NOMO-1 treated with DMSO at 0.1 percent for 48 hours (cell line): Measurements from ENCODE around the gene TRAPPC11.

Experiments used
- DNase-seq: peaks from one replicate; lab custom pipeline; 2025; ENCODE audit not compliant: unreplicated experiment; lab: John Stamatoyannopoulos, UW

Gene TRAPPC11

DNA sequence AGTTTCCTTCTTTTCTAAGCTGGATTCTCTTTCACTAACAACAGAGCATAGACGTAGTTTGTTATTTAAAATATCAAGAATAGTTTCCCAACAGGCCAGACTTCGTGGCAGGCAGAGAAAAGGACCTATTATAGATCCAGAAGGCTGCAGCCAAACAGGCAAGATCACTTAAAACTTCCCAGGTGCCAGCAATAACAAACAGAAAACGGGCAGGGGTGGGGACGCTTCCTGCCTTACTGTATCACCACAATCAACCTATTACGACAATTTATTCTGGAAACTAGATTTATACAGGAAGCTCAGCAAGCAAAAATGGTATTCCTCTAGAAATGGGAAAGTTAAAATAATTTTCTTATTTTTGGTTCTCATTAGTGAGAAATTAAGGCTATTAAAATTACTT is 22.2 kb upstream of the TRAPPC11 start:
- no peak for DNase-seq

DNA sequence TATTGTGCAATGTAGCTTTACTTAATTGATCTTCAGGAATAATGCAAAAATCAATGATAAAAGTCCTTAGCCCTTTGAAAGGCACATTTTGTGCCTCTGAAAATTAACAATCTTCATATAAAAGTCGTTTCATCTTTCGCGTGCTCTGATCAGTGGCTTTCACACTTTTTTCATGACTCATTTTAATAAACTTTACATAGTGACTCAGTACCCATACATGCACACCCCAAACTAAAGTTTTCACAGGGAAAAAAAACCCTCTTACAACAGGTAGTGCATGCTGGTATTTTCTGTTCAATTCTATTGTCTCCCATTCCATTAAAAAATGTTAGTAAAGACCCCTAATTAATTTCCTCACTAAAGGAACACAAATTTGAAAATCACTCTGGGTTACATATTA is 21.6 kb upstream of the TRAPPC11 start:
- no peak for DNase-seq

DNA sequence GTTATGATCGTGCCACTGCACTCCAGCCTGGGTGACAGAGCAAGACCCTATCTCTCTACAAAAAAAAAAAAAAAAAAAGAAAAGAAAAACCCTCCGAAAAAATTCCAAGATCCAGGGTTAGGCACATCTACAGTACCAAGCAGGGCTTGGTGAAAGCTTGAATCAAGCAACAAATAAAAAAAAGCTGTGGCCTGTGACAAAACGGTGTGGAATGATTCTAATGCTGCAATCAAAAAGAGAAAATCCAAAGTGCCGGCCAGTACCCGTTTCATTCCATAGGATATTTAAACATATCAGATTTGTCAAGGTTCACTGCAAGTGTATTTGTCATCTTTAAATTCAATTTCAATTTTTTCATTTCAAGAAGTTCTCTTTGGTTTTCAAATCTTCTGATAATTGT is 20.7 kb upstream of the TRAPPC11 start:
- no peak for DNase-seq

DNA sequence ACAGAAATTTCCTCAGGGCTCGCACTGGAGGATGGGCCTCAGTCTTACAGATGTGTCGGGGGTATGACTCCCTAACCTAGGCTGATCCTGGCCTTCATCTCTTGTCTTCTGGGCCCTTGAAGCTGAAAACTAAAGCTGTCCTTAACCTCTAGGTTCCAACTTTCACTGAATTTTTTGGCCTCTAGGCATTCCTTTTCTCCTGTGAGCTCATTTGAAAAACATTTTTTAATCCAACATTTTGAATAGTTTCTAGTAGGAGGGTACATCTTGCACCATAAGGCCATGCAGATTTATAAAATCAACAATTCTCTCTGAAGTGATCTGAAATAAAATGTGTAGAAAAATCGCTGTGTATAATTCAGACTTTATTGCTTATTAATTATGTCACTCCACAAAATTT is 19.8 kb upstream of the TRAPPC11 start:
- DNase-seq, result no peak

DNA sequence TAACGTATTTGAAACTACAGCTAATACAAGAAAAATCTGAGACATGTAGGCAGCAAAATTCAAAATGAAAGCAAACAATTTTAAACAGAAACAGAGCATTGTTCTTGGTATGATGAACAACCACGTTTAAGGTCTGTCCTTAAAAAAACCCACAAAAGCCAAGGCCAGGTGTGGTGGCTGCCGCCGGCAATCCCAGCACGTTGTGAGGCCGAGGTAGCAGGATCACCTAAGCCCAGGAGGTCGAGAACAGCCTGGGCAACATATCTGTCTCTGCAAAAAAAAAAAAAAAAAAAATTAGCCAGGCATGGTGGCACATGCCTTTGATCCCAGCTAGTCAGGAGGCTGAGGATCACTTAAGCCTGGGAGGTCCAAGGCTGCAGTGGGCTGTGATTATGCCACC is 13.8 kb upstream of the TRAPPC11 start:
- DNase-seq, result no peak

DNA sequence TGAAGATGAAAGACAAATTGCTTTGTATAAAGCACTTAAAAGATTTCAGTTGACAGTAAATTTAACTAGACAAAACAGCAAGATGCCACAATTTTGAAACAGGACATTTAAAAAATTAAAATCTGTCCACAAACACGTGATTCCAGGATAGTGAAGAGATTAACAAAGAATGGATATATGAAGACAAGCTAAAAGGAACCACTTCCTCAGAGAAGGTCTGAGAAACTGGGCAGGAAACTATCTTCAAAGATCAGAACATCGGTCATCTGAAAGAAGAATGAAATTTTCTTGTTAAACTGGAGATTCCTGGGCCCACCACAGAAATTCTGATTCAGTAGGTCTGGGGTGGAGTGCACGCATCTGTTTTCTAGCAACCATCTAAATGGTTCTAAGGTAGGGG is 1.5 kb upstream of the TRAPPC11 start:
- peak; percentile 41 for DNase-seq

DNA sequence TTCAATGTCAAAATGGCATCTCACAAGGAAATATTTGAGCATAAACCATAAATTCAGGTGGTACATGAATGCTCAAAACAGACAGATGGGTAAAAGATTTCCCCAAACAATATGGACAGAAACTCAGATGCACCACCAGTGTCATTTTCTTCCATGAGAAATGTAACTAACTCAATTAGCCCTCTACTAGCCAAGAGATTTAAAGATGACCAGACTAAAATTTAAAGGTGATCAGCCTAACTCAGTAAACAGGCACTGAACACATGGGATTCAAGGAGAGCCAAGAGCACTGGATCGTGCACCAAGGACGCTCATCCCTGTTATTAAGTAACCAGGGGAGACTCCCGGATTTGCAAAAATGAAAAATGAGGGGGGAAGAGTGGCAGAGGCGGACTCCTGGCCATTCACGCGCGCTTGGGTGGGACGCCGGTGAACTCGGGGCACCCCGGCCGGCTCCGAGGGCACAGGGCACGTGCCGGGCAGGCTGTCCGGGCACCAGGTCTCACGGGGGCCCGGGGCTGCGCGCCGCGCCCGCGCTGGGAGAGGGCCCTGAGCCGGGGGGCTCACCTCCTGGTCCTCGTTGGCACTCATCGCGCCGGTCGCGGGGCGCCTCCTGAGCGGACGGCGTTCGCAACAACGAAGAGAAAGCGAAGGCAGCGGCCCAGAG is 598 bp upstream of the TRAPPC11 start:
- no peak for DNase-seq

DNA sequence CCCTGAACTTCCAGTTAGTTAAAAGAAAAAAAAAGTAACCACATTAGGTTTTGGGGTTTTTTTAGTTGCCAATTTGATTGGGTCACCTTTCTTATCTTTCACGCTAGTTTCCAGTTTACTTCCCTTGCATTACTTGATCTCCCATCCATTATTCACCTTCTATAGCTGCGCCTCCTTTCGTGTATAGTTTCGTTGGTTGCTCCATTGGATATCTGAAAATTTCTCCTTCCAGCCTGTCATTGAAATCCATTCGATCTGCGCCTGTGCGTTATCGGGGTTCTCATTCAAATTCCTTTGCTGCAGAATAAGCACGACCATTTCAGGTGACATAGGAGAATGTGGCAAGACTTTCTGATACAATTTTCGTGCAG is 764 bp downstream of the TRAPPC11 start:
- DNase-seq, result no peak

DNA sequence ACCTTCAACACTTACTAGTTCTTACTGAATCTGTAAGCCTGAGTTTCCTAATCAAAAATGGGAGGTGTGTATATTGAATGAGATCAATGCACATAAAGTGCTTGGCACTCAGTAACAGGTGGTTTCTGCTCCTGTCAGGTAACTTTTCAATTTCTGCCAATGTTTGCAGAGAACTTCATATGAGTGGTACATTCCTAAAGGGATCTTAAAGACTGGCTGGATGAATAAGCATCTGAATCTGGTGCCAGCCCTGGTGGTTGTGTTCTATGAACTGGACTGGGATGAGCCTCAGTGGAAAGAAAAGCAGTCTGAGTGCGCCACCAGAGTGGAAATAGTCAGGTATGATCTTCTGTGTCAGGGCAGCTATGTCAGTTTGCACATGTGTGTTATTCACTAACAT is 7.0 kb downstream of the TRAPPC11 start:
- no peak for DNase-seq

DNA sequence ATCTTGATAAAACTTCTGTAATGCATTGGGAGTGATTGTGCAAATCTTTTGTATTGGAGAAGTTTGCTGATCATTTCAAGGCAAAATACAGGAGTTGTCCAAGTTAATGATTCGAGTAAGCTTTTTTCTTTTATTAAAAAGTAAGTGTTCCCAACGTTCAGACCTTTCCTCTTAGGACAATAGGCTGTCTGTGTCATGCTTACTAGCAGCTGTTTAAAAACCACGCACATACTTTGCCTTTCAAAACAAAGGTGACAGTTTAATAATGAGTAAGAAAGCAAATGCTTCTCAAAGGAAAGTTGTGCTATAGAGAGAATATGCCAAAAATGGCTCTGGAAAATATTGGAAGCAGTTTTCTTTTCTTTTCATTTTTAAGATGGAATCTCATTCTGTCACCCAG is 11.2 kb downstream of the TRAPPC11 start:
- no peak for DNase-seq

DNA sequence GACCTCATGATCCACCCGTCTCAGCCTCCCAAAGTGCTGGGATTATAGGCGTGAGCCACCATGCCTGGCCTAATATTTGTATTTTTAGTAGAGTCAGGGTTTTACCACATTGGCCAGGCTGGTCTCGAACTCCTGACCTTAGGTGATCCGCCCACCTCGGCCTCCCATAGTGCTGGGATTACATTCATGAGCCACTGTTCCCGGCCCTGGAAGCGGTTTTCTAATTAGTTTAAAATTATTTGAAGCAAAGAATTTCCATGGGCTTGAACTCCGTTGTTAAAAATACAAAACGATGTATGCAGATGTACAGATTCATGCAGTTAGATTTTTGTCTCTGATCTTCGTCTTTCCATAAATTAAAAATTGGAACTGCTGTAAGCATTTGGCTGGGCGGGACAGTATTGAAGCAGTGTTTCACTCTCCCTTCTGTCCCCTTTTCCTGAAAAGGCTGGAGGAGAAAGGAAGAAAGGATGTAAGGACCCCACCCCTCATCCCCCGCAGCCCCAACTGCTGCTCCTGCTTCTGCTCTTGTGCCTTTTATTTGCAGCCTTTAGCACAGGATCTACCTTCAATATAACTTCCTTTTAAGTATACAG is 12.0 kb downstream of the TRAPPC11 start:
- no peak for DNase-seq

DNA sequence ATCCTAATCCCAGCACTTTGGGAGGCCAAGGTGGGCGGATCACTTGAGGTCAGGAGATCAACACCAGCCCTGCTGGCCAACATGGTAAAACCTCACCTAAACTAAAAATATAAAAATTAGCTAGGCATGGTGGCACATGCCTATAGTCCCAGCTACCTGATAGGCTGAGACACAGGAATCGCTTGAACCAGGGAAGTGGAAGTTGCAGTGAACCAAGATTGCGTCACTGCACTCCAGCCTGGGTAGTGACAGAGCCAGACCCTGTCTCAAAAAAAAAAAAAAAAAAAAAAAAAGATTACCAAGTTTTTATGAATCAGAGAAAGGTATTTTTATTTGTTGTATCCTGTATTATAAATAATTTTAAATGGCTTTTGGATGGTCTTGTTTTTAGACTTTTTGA is 15.1 kb downstream of the TRAPPC11 start:
- DNase-seq, result peak; percentile 50

DNA sequence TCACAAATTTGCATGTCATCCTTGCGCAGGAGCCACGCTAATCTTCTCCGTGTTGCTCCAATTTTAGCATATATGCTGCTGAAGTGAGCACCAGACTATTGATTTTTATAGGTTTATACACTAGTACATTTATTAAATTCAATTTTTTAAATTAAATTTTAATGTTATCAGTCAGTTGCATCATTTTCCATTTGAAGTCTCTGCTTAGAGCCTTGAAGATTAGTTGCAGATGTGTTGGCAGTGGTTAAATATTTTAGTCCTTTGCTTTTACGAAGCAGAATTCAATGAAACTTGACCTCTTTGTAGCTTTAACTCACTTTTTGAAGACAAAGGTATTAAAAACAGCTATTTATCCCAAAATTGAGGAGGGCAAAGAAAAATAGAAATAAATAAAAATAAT is 16.5 kb downstream of the TRAPPC11 start:
- no peak for DNase-seq

DNA sequence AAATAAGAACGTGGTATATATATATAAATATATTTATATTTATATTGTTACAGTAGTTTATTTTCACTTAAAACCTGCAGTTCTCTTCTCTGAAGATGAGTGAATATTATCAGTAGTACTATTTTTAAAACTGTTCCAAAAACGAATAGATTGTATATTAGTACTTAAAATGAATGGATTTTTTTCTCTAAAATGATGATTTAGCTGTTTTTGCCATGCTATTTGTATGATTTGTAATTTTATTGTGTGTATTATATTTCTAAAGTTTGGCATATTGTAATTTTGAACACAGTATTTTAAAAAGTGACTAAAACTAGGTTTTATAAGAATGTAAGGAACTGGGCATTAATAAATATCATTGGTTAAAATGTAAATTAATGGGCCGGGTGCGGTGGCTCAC is 22.0 kb downstream of the TRAPPC11 start:
- no peak for DNase-seq

DNA sequence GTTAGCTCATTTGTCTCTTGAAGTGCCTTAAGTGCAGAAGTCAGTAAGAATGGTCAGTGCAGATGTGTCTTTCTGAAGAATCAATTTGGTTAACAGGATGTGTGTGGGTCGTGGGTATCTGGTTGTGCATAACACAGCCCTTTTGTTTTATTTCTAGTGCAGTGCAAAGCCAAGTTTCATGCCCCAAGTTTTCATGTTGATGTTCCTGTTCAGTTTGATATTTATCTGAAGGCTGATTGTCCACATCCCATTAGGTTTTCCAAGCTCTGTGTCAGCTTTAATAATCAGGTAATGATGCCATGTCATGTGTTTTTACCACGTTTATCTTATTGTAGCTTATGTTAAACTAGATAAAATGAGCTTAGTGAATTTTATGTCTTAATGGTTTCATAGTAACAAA is 27.4 kb downstream of the TRAPPC11 start:
- no peak for DNase-seq

DNA sequence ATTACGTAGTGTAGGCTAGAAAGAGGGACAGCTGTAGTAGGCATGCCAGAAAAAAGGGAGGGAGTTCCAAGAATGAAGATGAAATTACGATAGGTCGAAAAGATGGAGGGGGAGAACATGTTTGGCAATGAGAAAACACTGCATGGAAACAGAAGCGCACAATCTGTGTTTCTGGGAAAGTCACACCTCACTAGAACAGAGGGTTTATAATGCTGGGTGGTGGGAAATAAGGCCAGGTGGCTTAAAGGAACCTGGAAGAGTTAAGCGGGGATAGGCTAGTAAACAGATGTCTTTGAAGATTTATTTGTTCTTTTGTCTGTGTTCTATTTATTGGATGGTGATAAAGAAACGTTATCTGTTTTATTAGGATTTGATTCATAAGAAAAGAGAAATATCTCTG is 29.1 kb downstream of the TRAPPC11 start:
- DNase-seq, result no peak

DNA sequence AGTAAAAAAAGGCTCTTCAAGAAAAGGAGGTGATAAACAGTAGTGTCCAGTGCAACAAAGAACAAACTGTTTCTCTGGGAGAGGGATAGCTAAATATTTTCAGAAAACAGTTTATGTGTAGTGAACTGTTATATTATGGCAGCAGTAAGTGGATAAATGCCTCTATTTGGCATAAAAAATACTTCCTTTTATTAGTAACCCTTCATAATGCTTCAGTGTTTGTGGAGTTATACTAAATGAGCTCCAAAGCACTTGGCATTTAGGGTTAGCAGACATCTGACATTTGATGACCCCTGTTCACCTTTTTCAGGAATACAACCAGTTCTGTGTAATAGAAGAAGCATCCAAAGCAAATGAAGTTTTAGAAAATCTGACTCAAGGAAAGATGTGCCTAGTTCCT is 31.9 kb downstream of the TRAPPC11 start:
- no peak for DNase-seq

DNA sequence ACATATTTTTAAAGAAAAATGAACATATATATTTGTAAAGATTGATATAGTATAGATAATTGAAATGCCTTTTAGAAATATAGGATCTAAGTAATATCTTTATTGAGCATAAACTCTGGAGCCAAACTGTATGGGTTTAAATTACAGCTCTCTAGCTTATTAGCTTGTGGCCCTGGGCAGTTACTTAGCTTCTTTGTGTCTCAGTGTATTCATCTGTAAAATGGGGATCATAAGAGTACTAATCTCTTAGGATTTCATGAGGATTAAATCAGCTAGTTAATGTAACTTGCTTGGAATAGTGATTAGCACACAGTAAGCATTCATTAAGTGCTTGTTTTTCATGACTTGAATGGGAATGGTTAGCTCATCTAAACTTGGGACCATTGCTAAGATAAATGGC is 32.8 kb downstream of the TRAPPC11 start:
- DNase-seq, result no peak

DNA sequence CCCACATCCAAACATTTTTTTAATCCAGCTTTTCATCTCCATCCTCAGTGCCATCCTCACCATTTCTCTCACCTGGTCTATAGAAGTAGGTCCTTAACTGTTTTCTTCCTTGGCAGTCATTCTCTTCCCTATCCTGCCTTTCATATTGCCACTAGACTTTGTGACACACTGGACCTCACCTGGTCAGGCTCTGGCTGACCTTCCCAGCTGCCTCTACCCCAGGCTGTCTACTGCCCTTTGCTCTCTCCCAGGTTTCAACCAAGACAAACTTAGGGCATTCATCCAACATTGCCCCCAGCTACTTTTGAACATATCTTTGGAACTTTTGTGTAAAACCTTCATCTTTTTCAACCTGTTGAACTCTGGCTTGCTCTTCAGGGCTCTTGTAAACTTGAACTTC is 39.8 kb downstream of the TRAPPC11 start:
- DNase-seq, result no peak

DNA sequence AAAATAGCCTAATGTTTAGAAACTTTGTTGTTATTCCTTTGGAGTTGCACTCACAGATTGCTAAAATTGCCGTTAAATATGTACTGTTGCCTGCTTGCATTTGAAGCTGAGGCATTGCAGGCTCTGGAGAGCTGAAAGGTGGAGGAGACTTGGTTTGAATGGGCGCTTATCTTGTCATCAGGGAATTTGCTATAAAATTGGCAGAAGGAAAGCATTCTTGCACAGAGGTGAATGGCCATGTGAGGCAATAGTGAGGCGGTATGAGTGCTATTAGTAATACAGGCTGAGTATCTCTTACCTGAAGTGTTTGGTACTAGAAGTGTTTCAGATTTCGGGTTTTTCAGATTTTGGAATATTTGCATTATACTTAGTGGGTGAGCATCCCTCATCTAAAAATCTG is 41.3 kb downstream of the TRAPPC11 start:
- DNase-seq, result no peak

DNA sequence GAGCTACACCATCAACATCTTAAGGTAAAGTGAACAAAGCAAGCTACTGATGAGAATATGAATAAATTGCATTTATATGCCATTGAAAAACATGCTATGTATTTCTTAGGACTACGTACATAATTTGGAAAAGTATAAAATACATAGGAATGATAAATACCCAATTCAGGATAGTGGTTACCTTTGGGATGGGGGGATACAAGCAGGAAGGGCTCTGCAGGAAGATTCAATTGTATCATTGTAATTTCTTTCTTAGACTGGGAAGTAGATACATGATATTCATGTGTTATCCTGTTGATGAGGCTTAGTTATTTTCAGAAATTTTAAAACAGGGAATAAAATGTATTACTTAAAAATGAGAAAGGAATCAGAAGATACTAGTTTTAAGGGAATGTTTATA is 43.4 kb downstream of the TRAPPC11 start:
- DNase-seq, result no peak

DNA sequence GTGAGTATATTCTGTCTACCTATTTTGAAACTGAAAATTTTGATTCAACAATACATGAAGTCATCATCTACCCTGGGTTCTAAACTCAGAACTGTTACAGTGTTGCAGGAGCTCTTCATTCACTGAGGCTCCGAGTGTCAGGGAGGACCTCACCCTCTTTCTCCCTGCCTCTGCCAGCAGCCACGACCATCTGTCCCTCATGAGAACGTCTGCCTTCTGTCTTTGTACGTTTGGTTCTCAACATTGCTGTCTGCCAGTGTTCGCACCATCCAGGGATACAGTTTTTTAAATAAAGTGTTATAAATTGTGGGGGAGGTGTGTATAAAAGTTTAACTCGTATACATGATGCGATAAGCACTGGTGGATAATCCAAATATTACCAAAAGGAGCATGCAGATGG is 55.5 kb downstream of the TRAPPC11 start:
- no peak for DNase-seq

DNA sequence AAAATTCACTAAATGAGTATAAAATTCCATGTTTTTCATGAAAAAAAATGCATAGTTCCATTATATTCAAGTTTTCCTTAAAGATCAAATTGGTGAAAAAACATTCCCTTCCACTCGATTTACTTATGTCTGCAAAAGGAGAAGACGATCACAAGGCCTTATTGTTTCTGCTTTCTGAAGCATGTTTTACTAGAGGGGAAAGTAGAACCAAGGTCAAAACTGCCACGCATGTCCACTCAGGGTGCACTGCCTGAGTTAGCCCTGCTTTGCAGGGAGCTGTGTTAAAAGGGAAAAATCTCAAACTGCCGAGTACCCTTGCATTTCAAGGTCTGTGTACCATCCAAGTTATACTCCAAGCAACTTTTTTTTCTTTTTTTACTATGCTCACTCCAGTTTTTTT is 57.2 kb downstream of the TRAPPC11 start:
- DNase-seq, result no peak
